GM12891 (cell line): ENCODE data around the gene ASTL.

Source experiments
- DNase-seq: peaks from one replicate; pipeline ENCODE4 v3.0.0; 2011; ENCODE audit warnings: low spot score; ENCODE audit not compliant: insufficient read length
- FAIRE-seq: peaks from 2 replicates; lab custom pipeline; 2011; peaks lifted over from hg19 to GRCh38; lab: Jason Lieb, UNC
- PAX5 ChIP-seq: IDR thresholded peaks from 2 replicates; pipeline ENCODE4 v1.6.1; 2011; ENCODE audit warnings: low read length, moderate library complexity, mild to moderate bottlenecking; ENCODE audit not compliant: insufficient read depth, severe bottlenecking
- POLR2A ChIP-seq: IDR thresholded peaks from 2 replicates; pipeline ENCODE4 v1.6.1; 2011; ENCODE audit warnings: low read depth, low read length, control low read depth
- POLR2AphosphoS5 ChIP-seq: IDR thresholded peaks from 2 replicates; pipeline ENCODE4 v1.6.1; 2011; ENCODE audit warnings: low read depth, low read length, control low read depth
- POU2F2 ChIP-seq: IDR thresholded peaks from 2 replicates; pipeline ENCODE4 v1.6.1; 2011; ENCODE audit warnings: low read depth, mild to moderate bottlenecking, control low read depth, low read length, moderate library complexity
- SPI1 ChIP-seq: IDR thresholded peaks from 2 replicates; pipeline ENCODE4 v1.6.1; 2011; ENCODE audit warnings: low read depth, low read length, control low read depth
- TAF1 ChIP-seq: IDR thresholded peaks from 2 replicates; pipeline ENCODE4 v1.6.1; 2011; ENCODE audit warnings: low read depth, low read length, control low read depth

The ASTL gene

GRCh38 chr2:96109361-96109680 is 29.0 kb downstream of the ASTL start:
- FAIRE-seq (no peak), DNase-seq (no peak)
- TF ChIP-seq SPI1, result no peak
- TF ChIP-seq POLR2A, result no peak
- no peak for TF ChIP-seq PAX5
- no peak for TF ChIP-seq POU2F2
- no peak for TF ChIP-seq TAF1

- DNase-seq (no peak), FAIRE-seq (no peak)
- TF ChIP-seq SPI1, result no peak
- no peak for TF ChIP-seq TAF1
- TF ChIP-seq POLR2AphosphoS5, result no peak
- no peak for TF ChIP-seq POU2F2
- no peak for TF ChIP-seq POLR2A
- no peak for TF ChIP-seq PAX5
Observed at GRCh38 chr2:96108541-96109360, 29.6 kb downstream of the ASTL start.

GRCh38 chr2:96108151-96108540 is 30.2 kb downstream of the ASTL start:
- no peak for DNase-seq
- TF ChIP-seq POU2F2 (no peak), POLR2A (no peak), POLR2AphosphoS5 (no peak), SPI1 (no peak), PAX5 (no peak), TAF1 (no peak)

GRCh38 chr2:96107708-96108065 is 30.6 kb downstream of the ASTL start:
- FAIRE-seq, result no peak
- DNase-seq, result no peak
- no peak for TF ChIP-seq TAF1
- TF ChIP-seq SPI1, result no peak
- TF ChIP-seq POLR2A, result no peak
- no peak for TF ChIP-seq PAX5
- TF ChIP-seq POU2F2, result no peak
- TF ChIP-seq POLR2AphosphoS5, result no peak

More at GRCh38 chr2:96108151-96108540, 30.2 kb downstream of the ASTL start:
- FAIRE-seq, result no peak

- FAIRE-seq (no peak), DNase-seq (no peak)
- TF ChIP-seq TAF1, result no peak
- TF ChIP-seq POLR2A, result no peak
- no peak for TF ChIP-seq POLR2AphosphoS5
- TF ChIP-seq PAX5, result no peak
- no peak for TF ChIP-seq SPI1
- no peak for TF ChIP-seq POU2F2
Observed at GRCh38 chr2:96106991-96107707, 31.2 kb downstream of the ASTL start.

GRCh38 chr2:96105994-96106715 is 32.1 kb downstream of the ASTL start:
- TF ChIP-seq POLR2A (no peak), SPI1 (no peak), POU2F2 (no peak), PAX5 (no peak), TAF1 (no peak), POLR2AphosphoS5 (no peak)
- DNase-seq (no peak), FAIRE-seq (no peak)

- no peak for FAIRE-seq
- no peak for TF ChIP-seq POLR2AphosphoS5
- no peak for TF ChIP-seq POLR2A
- no peak for TF ChIP-seq POU2F2
- DNase-seq, result no peak
Observed at GRCh38 chr2:96105152-96105915, 33.0 kb downstream of the ASTL start.

GRCh38 chr2:96104487-96104861 is 33.8 kb downstream of the ASTL start:
- DNase-seq (no peak), FAIRE-seq (no peak)
- no peak for TF ChIP-seq POLR2AphosphoS5

GRCh38 chr2:96103761-96104486 is 34.4 kb downstream of the ASTL start:
- FAIRE-seq (no peak), DNase-seq (no peak)
- TF ChIP-seq POLR2AphosphoS5, result no peak
- no peak for TF ChIP-seq SPI1
- TF ChIP-seq TAF1, result no peak
- TF ChIP-seq PAX5, result no peak
- no peak for TF ChIP-seq POU2F2
